NCI-H2171 (cell line): Measurements from ENCODE around the gene KRT34.

Experiments
- DNase-seq: peaks from one replicate; lab custom pipeline; 2025; lab: John Stamatoyannopoulos, UW

Gene KRT34

GRCh38 chr17:41332239-41332638 lies 49.9 kb downstream of the KRT34 start:
- no peak for DNase-seq

- DNase-seq = no peak
Measured at GRCh38 chr17:41331606-41332005, 50.5 kb downstream of the KRT34 start.

GRCh38 chr17:41329279-41329948 lies 52.7 kb downstream of the KRT34 start:
- DNase-seq = no peak

- no peak for DNase-seq
Measured at GRCh38 chr17:41328207-41328606, 53.9 kb downstream of the KRT34 start.
